Measurements from ENCODE around the gene SLC8A2.

Gene SLC8A2

GRCh38 chr19:47503130-47503825 lies 31.6 kb upstream of the SLC8A2 start:
- DNase-seq = no peak

- DNase-seq = no peak
These were observed 28.5 kb upstream of the SLC8A2 start for GRCh38 chr19:47499863-47500830.

- no peak for DNase-seq
These were observed 27.7 kb upstream of the SLC8A2 start for GRCh38 chr19:47499371-47499770.

- no peak for DNase-seq
These were observed 26.9 kb upstream of the SLC8A2 start for GRCh38 chr19:47498561-47498960.

- DNase-seq = no peak
These were observed 26.3 kb upstream of the SLC8A2 start for GRCh38 chr19:47497821-47498520.

- peak; percentile 32 for DNase-seq
These were observed 25.5 kb upstream of the SLC8A2 start for GRCh38 chr19:47497050-47497766.

- peak; percentile 43 for DNase-seq
These were observed 24.0 kb upstream of the SLC8A2 start for GRCh38 chr19:47495478-47496372.

- DNase-seq = peak; percentile 9
These were observed 23.0 kb upstream of the SLC8A2 start for GRCh38 chr19:47494729-47495128.

GRCh38 chr19:47494211-47494547 lies 22.5 kb upstream of the SLC8A2 start:
- no peak for DNase-seq

- no peak for DNase-seq
These were observed 21.9 kb upstream of the SLC8A2 start for GRCh38 chr19:47493378-47494210.

- DNase-seq = no peak
These were observed 21.1 kb upstream of the SLC8A2 start for GRCh38 chr19:47492571-47493377.

- DNase-seq = no peak
These were observed 20.4 kb upstream of the SLC8A2 start for GRCh38 chr19:47492137-47492533.

- no peak for DNase-seq
These were observed 19.9 kb upstream of the SLC8A2 start for GRCh38 chr19:47491358-47492136.

- no peak for DNase-seq
These were observed 19.2 kb upstream of the SLC8A2 start for GRCh38 chr19:47490847-47491246.

- DNase-seq = no peak
These were observed 18.3 kb upstream of the SLC8A2 start for GRCh38 chr19:47490031-47490430.

GRCh38 chr19:47489072-47489914 lies 17.6 kb upstream of the SLC8A2 start:
- no peak for DNase-seq

GRCh38 chr19:47487551-47488515 lies 16.1 kb upstream of the SLC8A2 start:
- DNase-seq = no peak

Measured in NCI-H510A treated with DMSO at 0.1 percent for 48 hours (cell line).